Right lobe of liver (tissue), 6 donors: ENCODE measurements around the gene BUD13. TPM values are rescaled to one million over a fixed set of nuclear protein-coding genes. Genes with fewer than 3 reads are reported as not detected.

Experiments used
- ATAC-seq, 4 donors: fragments of 200-7000 bp; cut with Tn5 transposase; one replicate each; pipeline ENCODE4 v1.9.1; 2020; ENCODE audit warnings: mild to moderate bottlenecking in 4 of 4, moderate library complexity in 4 of 4
- DNase-seq, 3 donors: peaks; one replicate each; pipeline ENCODE4 v3.0.0-alpha.2; 2020
- H3K27ac ChIP-seq, 3 donors: fragments of 200-600 bp; one replicate each; pipeline ENCODE4 v1.8.0; 2022
- H3K27me3 ChIP-seq, 2 donors: fragments of 200-600 bp; one replicate each; pipeline ENCODE4 v1.8.0; 2022
- H3K36me3 ChIP-seq, 4 donors: fragments of 200-600 bp; sonication (generic) in 1 of 4; one replicate each; pipeline versions ENCODE4 v1.5.1 to v1.8.0; 2017 to 2022; ENCODE audit warnings: control low read depth in 1 of 4
- H3K4me1 ChIP-seq, 4 donors: fragments of 200-600 bp; sonication (generic) in 1 of 4; one replicate each; pipeline versions ENCODE4 v1.5.1 to v1.8.0; 2017 to 2022; ENCODE audit warnings: control low read depth in 1 of 4
- H3K4me3 ChIP-seq, 3 donors: fragments of 200-600 bp; one replicate each; pipeline ENCODE4 v1.8.0; 2022
- H3K9me3 ChIP-seq, 4 donors: fragments of 200-600 bp; sonication (generic) in 1 of 4; one replicate each; pipeline versions ENCODE4 v1.5.1 to v1.8.0; 2017 to 2022; ENCODE audit warnings: control low read depth in 1 of 4
- POLR2A ChIP-seq: fragments of 450-650 bp; IDR thresholded peaks from one replicate; pipeline ENCODE4 v1.6.1; 2017; ENCODE audit warnings: antibody characterized with exemption, mild to moderate bottlenecking
- WGBS: methylation state at CpG from one replicate; pipeline ENCODE4 v1.1.6; 2018; ENCODE audit warnings: low coverage, low lambda C conversion rate; ENCODE audit not compliant: insufficient coverage; ENCODE audit errors: missing lambda C conversion rate; 5-methylcytosine and 5-hydroxymethylcytosine counted together
- intact Hi-C, 2 donors: fragments of 100-400 bp; cut with DNase I; formaldehyde crosslinking; loops; one replicate each; pipeline versions ENCODE4 v1.11.2 to v1.14.1; 2022
- long read RNA-seq: library from polyadenylated mRNA; unstranded; transcript quantifications from one replicate; pipeline ENCODE4 v2.0.0, GENCODE V29; 2019
- total RNA-seq, 6 experiments: library from RNA; depleted of rRNA in 2 of 6; stranded (reverse); fragments of >200 nt in 2 of 6; fragmentation: NEBNext Ultra II Directional in 3 of 6; extraction: Animal tissue kit (Norgen Biotek cat#: 25700) in 3 of 6; gene quantifications; one replicate each; pipeline versions ENCODE4 v1.1.0 to v1.2.4, GENCODE V29; 2016 to 2023
- TF ChIP-seq, protein P1 (sequence below), 4 donors: fragments of 200-600 bp in 3 of 4; fragments of 450-650 bp in 1 of 4; IDR thresholded peaks; one replicate each; pipeline versions ENCODE4 v1.5.1 to v1.8.0; 2016 to 2022; ENCODE audit warnings: antibody characterized with exemption in 4 of 4, mild to moderate bottlenecking in 2 of 4
- donor health status: DM: no; HTN: yes; CAD: no.
- donor health status: DM: no; HTN: no; CAD: no.
- donor health status: DM: no; HTN: no; CAD: no.
- donor health status: DM: no; HTN: yes; CAD: no.
- donor health status: DM: no; HTN: yes; CAD: no.

The BUD13 gene, protein sequence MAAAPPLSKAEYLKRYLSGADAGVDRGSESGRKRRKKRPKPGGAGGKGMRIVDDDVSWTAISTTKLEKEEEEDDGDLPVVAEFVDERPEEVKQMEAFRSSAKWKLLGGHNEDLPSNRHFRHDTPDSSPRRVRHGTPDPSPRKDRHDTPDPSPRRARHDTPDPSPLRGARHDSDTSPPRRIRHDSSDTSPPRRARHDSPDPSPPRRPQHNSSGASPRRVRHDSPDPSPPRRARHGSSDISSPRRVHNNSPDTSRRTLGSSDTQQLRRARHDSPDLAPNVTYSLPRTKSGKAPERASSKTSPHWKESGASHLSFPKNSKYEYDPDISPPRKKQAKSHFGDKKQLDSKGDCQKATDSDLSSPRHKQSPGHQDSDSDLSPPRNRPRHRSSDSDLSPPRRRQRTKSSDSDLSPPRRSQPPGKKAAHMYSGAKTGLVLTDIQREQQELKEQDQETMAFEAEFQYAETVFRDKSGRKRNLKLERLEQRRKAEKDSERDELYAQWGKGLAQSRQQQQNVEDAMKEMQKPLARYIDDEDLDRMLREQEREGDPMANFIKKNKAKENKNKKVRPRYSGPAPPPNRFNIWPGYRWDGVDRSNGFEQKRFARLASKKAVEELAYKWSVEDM
- total RNA-seq = 1 to 10 TPM; 3.6 to 6.3 (median 5.0) TPM
- long read RNA-seq, partial matches to known transcripts = 1 of 4 reads
- long read RNA-seq, other reads (novel, unspliced or antisense) = 0 of 4 reads

DNA sequence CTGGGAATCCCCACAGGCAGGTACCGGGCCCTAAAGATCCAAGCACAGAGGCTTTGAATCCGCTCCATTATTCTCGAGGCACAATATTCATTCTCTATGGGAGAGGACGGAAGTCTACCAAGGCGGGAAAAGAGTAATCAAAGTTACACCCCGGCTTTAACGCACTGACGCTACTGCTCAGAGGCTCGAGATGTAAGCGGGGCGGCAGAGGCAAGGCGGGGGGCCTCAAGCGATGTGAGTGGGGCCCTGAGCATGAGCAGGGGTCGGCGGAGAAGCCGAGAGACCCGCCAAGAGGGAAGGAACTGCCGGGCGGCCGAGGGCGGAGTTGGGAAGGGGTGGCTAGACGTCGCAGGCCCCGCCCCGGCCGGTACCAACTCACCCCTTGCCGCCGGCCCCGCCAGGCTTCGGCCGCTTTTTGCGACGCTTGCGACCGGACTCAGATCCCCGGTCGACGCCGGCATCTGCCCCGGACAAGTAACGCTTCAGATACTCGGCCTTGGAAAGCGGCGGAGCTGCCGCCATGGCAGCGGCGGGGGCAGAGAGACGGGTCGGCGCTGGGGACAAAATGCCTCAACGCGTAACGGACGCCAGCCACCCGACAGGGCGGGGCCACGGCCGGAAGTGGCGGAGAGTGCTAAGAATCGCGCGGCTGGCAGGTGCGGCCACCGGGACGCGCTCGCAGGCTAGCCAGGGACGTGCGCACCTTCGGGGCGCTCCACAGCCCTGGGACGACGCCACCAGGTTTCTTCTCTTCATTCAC is at the start of gene BUD13:
BUD13 (minus strand) TSS at position 545 of the 760 bp plus-strand sequence; CDS start at position 522, 23 bp downstream.
- intact Hi-C loops = no loop called here
- Histone ChIP-seq H3K27me3 (no peaks in the 10 kb centered on the region), H3K4me1 (peaks cover 0 to 27% (median 0%) of the 10 kb centered on the region in 4 donors), H3K36me3 (peaks cover 0 to 15% (median 9%) of the 10 kb centered on the region in 4 donors), H3K9me3 (no peaks in the 10 kb centered on the region), H3K4me3 (peak within 1 kb of the TSS; percentile 73 to 89 (median 84)), H3K27ac (peak within 1 kb of the TSS; percentile 84 to 92 (median 90))
- peak; percentile 61 for TF ChIP-seq POLR2A
- TF ChIP-seq, protein P1, sequence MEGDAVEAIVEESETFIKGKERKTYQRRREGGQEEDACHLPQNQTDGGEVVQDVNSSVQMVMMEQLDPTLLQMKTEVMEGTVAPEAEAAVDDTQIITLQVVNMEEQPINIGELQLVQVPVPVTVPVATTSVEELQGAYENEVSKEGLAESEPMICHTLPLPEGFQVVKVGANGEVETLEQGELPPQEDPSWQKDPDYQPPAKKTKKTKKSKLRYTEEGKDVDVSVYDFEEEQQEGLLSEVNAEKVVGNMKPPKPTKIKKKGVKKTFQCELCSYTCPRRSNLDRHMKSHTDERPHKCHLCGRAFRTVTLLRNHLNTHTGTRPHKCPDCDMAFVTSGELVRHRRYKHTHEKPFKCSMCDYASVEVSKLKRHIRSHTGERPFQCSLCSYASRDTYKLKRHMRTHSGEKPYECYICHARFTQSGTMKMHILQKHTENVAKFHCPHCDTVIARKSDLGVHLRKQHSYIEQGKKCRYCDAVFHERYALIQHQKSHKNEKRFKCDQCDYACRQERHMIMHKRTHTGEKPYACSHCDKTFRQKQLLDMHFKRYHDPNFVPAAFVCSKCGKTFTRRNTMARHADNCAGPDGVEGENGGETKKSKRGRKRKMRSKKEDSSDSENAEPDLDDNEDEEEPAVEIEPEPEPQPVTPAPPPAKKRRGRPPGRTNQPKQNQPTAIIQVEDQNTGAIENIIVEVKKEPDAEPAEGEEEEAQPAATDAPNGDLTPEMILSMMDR (IDR thresholded peaks at IDR 0.05) = no peak
- ATAC-seq (peak; percentile 94 to 95 (median 95)), DNase-seq (peak; percentile 94 to 95 (median 94))
- 0% methylated on average over 22 of the region's 73 CpGs for WGBS

DNA sequence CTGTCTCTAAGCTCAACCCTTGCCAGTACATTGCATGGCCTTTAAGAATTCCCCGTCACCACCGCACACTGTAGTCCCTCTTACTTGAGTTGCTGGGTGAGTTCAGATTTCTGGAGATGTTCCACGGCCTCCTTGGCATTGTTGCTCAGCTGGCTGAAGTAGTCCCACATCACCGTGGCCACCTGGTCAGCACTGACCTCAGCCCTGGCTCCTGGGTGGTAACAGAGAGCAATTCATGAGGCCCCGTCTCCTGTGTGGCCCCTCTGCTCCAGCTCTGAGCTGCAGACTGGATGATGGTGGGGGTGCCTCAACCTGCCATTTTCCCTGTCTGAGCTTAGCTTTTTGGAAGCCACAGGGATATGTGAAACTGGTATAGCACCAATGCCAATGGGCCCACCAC is 49.8 kb upstream of the BUD13 start:
- H3K27ac ChIP-seq = no peak overlapping the region
- intact Hi-C loops = no loop called here
- H3K4me3 ChIP-seq = no peak overlapping the region
- ATAC-seq (no peak), DNase-seq (no peak)
- WGBS = 70% methylated on average over 3 of the region's 5 CpGs
- no peaks in the 10 kb centered on the region for H3K36me3 ChIP-seq
- H3K9me3 ChIP-seq = no peaks in the 10 kb centered on the region
- H3K4me1 ChIP-seq = peaks cover 0 to 24% (median 11%) of the 10 kb centered on the region in 4 donors
- TF ChIP-seq, protein P1 (IDR thresholded peaks at IDR 0.05) = no peak
- TF ChIP-seq POLR2A = no peak
- H3K27me3 ChIP-seq = no peaks in the 10 kb centered on the region

DNA sequence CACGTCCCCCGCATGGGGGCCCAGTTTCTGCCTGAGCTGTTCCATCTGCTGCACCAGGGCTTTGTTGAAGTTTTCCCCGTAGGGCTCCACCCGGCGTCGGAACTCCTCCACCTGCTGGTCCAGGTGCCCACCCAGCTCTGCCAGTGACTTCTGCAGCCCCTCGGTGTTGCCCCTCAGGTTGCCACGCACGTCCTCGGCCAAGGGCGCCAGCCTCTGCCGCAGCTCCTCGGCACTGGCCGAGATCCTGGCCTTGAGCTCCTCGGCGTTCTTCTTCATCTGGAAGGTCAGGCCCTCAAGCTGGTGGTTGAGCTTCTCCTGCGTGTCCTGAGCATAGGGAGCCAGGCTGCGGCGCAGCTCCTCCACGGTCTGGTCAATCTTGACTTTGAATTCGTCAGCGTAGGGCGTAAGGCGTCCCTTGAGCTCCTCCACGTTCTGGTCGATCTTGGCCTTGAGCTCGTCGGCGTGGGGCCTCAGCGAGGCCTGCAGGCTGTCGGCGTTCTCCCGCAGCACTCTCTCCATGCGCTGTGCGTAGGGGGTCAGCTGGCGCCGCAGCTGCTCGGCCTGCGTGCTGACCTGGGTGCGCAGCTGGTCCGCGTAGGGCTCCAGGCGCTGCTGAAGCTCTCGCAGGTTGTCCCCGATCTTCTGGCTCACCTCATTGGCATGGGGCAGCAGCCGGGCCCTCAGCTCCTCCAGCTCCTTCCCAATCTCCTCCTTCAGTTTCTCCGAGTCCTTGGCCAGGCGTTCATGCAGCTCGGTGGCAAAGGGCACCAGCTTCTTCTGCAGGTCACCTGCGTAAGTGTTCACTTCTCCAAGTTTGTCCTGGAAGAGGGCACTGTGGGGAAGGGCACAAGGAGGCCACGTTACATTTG is 48.5 kb upstream of the BUD13 start:
- DNase-seq (no peak), ATAC-seq (no peak)
- H3K4me3 ChIP-seq = no peak overlapping the region
- 96% methylated on average over 12 of the region's 51 CpGs for WGBS
- no peaks in the 10 kb centered on the region for H3K36me3 ChIP-seq
- no peaks in the 10 kb centered on the region for H3K27me3 ChIP-seq
- intact Hi-C loops = no loop called here
- H3K9me3 ChIP-seq = no peaks in the 10 kb centered on the region
- H3K27ac ChIP-seq = no peak overlapping the region
- peaks cover 0 to 16% (median 7%) of the 10 kb centered on the region in 4 donors for H3K4me1 ChIP-seq
- TF ChIP-seq, protein P1 (IDR thresholded peaks at IDR 0.05) = no peak
- no peak for TF ChIP-seq POLR2A

DNA sequence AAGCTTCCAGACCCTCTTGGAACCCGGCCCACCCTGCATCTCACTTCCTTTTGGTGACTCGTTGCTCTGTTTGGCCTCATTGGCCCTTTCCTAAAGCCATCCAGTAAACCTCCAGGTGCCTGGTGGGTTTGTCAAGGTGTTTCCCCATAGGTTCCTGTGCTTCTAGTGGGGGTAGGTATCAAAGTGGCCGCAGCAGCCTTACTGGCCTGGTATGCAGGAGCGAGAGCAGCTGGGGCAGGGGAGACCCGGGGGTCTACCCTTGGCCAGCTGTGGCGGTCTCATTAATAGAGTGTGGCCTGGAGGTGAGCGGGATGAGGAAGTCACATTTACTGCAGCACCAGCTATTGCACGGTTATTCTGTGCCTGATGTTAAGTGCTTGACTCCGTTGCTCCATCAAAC is 46.3 kb upstream of the BUD13 start:
- TF ChIP-seq, protein P1 (IDR thresholded peaks at IDR 0.05) = no peak
- no peak for TF ChIP-seq POLR2A
- Histone ChIP-seq H3K27ac (no peak overlapping the region), H3K36me3 (no peaks in the 10 kb centered on the region), H3K27me3 (no peaks in the 10 kb centered on the region), H3K4me3 (no peak overlapping the region), H3K4me1 (peaks cover 0 to 27% (median 6%) of the 10 kb centered on the region in 4 donors), H3K9me3 (no peaks in the 10 kb centered on the region)
- DNase-seq (no peak), ATAC-seq (no peak)
- WGBS = 88% methylated on average over 3 of the region's 9 CpGs
- intact Hi-C loops = no loop called here
